ENCODE measurements around the gene CEP83. TPM values are rescaled to one million over a fixed set of nuclear protein-coding genes. Genes with fewer than 3 reads are reported as not detected.
A peak's percentile ranks its signal among the peaks of the same experiment; 100 is the strongest.

The CEP83 gene
- polyA plus RNA-seq, 4 donors, result 25.8 to 33.2 (median 30.5) TPM

GRCh38 chr12:94273272-94273671, 186.4 kb downstream of the CEP83 start:
- DNase-seq (ENCODE audit: low read depth in 4 of 4, low spot score in 3 of 4), result no peak

- no peak for DNase-seq (ENCODE audit: low read depth in 4 of 4, low spot score in 3 of 4)
These were observed 187.4 kb downstream of the CEP83 start for GRCh38 chr12:94272280-94272679.

- no peak for DNase-seq (ENCODE audit: low read depth in 4 of 4, low spot score in 3 of 4)
These were observed 188.3 kb downstream of the CEP83 start for GRCh38 chr12:94271351-94271750.

- no peak for DNase-seq (ENCODE audit: low read depth in 4 of 4, low spot score in 3 of 4)
These were observed 190.2 kb downstream of the CEP83 start for GRCh38 chr12:94269316-94269999.

- no peak for DNase-seq (ENCODE audit: low read depth in 4 of 4, low spot score in 3 of 4)
These were observed 191.7 kb downstream of the CEP83 start for GRCh38 chr12:94267921-94268471.

- DNase-seq (ENCODE audit: low read depth in 4 of 4, low spot score in 3 of 4), result no peak
These were observed 192.2 kb downstream of the CEP83 start for GRCh38 chr12:94267537-94267872.

- DNase-seq (ENCODE audit: low read depth in 4 of 4, low spot score in 3 of 4), result no peak
These were observed 192.7 kb downstream of the CEP83 start for GRCh38 chr12:94266796-94267536.

- no peak for DNase-seq (ENCODE audit: low read depth in 4 of 4, low spot score in 3 of 4)
These were observed 193.5 kb downstream of the CEP83 start for GRCh38 chr12:94265966-94266745.

GRCh38 chr12:94265539-94265938, 194.1 kb downstream of the CEP83 start:
- no peak for DNase-seq (ENCODE audit: low read depth in 4 of 4, low spot score in 3 of 4)

GRCh38 chr12:94264736-94265485, 194.8 kb downstream of the CEP83 start:
- DNase-seq (ENCODE audit: low read depth in 4 of 4, low spot score in 3 of 4), result no peak

- no peak for DNase-seq (ENCODE audit: low read depth in 4 of 4, low spot score in 3 of 4)
These were observed 195.6 kb downstream of the CEP83 start for GRCh38 chr12:94263905-94264561.

GRCh38 chr12:94263011-94263811, 196.5 kb downstream of the CEP83 start:
- DNase-seq (ENCODE audit: low read depth in 4 of 4, low spot score in 3 of 4), result no peak

- peak; percentile 49 to 76 (median 64) for DNase-seq (ENCODE audit: low read depth in 4 of 4, low spot score in 3 of 4)
These were observed 197.2 kb downstream of the CEP83 start for GRCh38 chr12:94262228-94263010.

GRCh38 chr12:94261786-94262185, 197.9 kb downstream of the CEP83 start:
- DNase-seq (ENCODE audit: low read depth in 4 of 4, low spot score in 3 of 4), result peak in 2 of 4 donors; percentile 28 to 35

- no peak for DNase-seq (ENCODE audit: low read depth in 4 of 4, low spot score in 3 of 4)
These were observed 198.5 kb downstream of the CEP83 start for GRCh38 chr12:94261119-94261518.

GRCh38 chr12:94260717-94261116, 198.9 kb downstream of the CEP83 start:
- DNase-seq (ENCODE audit: low read depth in 4 of 4, low spot score in 3 of 4), result no peak

- no peak for DNase-seq (ENCODE audit: low read depth in 4 of 4, low spot score in 3 of 4)
These were observed 199.7 kb downstream of the CEP83 start for GRCh38 chr12:94260017-94260416.

GRCh38 chr12:94258593-94258992, 201.1 kb downstream of the CEP83 start:
- no peak for DNase-seq (ENCODE audit: low read depth in 4 of 4, low spot score in 3 of 4)

Data from right renal pelvis (tissue), 4 donors.